Osteoblast (primary cell): ENCODE measurements around the gene NPAT. TPM values are rescaled to one million over a fixed set of nuclear protein-coding genes. Genes with fewer than 3 reads are reported as not detected.

Source experiments
- DNase-seq: peaks from one replicate; pipeline ENCODE4 v3.0.0; 2011; ENCODE audit warnings: low spot score, mixed read lengths; ENCODE audit not compliant: insufficient read length; ENCODE audit errors: missing footprints
- H2AFZ ChIP-seq: 2 replicates; pipeline ENCODE4 v1.6.0; 2011; ENCODE audit warnings: mild to moderate bottlenecking, low read length
- H3K27ac ChIP-seq: 2 replicates; pipeline ENCODE4 v1.5.1; 2011; ENCODE audit warnings: mild to moderate bottlenecking, low read depth, low read length, moderate library complexity
- H3K27me3 ChIP-seq: 2 replicates; pipeline ENCODE4 v1.6.0; 2012; ENCODE audit warnings: mild to moderate bottlenecking, control low read depth, inconsistent platforms, low read length, moderate library complexity; ENCODE audit not compliant: insufficient read depth
- H3K36me3 ChIP-seq: 2 replicates; pipeline ENCODE4 v1.5.1; 2011; ENCODE audit warnings: mild to moderate bottlenecking, low read length, control low read depth, moderate library complexity; ENCODE audit not compliant: insufficient read depth
- H3K4me1 ChIP-seq: 2 replicates; pipeline ENCODE4 v1.5.1; 2011; ENCODE audit warnings: mild to moderate bottlenecking, low read length, control low read depth, moderate library complexity; ENCODE audit not compliant: insufficient read depth
- H3K4me2 ChIP-seq: 2 replicates; pipeline ENCODE4 v1.6.0; 2011; ENCODE audit warnings: mild to moderate bottlenecking, low read length; ENCODE audit not compliant: insufficient read depth
- H3K4me3 ChIP-seq: fragments of 200-600 bp; sonication (generic); 3 replicates; pipeline ENCODE4 v1.5.1; 2012; ENCODE audit warnings: mild to moderate bottlenecking, low read length, inconsistent platforms; ENCODE audit not compliant: insufficient read depth
- H3K79me2 ChIP-seq: 2 replicates; pipeline ENCODE4 v1.6.0; 2012; ENCODE audit warnings: mild to moderate bottlenecking, low read length, control low read depth, inconsistent platforms; ENCODE audit not compliant: insufficient read depth
- H3K9me3 ChIP-seq: 2 replicates; pipeline ENCODE4 v1.5.1; 2011; ENCODE audit warnings: low read depth, low read length, control low read depth
- H4K20me1 ChIP-seq: 2 replicates; pipeline ENCODE4 v1.6.0; 2012; ENCODE audit warnings: mild to moderate bottlenecking, low read length, control low read depth; ENCODE audit not compliant: insufficient read depth
- CTCF ChIP-seq: IDR thresholded peaks from 2 replicates; pipeline ENCODE4 v1.5.1; 2011; ENCODE audit warnings: mild to moderate bottlenecking, low read depth, low read length, moderate library complexity; ENCODE audit errors: extremely low read depth
- total RNA-seq: library from RNA; depleted of rRNA; stranded (reverse); fragments of >200 nt; gene quantifications from 2 replicates; pipeline ENCODE4 v1.2.3, GENCODE V29; 2012

Gene NPAT
- total RNA-seq, 1 donor: 16.6 TPM

GRCh38 chr11:108210441-108210840 lies 12.0 kb downstream of the NPAT start:
- H3K4me3 ChIP-seq: no peak overlapping the region
- H3K36me3 ChIP-seq: peaks cover 18% of the 10 kb centered on the region
- peaks cover 2% of the 10 kb centered on the region for H3K9me3 ChIP-seq
- no peaks in the 10 kb centered on the region for H3K27me3 ChIP-seq
- H3K27ac ChIP-seq: no peak overlapping the region
- H2AFZ ChIP-seq: no peak overlapping the region
- TF ChIP-seq CTCF: no peak
- no peak for DNase-seq
- H4K20me1 ChIP-seq: peaks cover 3% of the 10 kb centered on the region
- no peak overlapping the region for H3K4me2 ChIP-seq
- H3K4me1 ChIP-seq: no peaks in the 10 kb centered on the region
- peaks cover 75% of the 10 kb centered on the region for H3K79me2 ChIP-seq

GRCh38 chr11:108207683-108208060 lies 14.8 kb downstream of the NPAT start:
- Histone ChIP-seq H3K36me3 (peaks cover 18% of the 10 kb centered on the region), H3K79me2 (peaks cover 59% of the 10 kb centered on the region), H4K20me1 (peaks cover 3% of the 10 kb centered on the region)

GRCh38 chr11:108206969-108207682 lies 15.3 kb downstream of the NPAT start:
- no peaks in the 10 kb centered on the region for H3K27me3 ChIP-seq
- no peak overlapping the region for H3K4me3 ChIP-seq
- H3K36me3 ChIP-seq: peaks cover 18% of the 10 kb centered on the region
- H3K9me3 ChIP-seq: peaks cover 2% of the 10 kb centered on the region
- peaks cover 3% of the 10 kb centered on the region for H4K20me1 ChIP-seq
- no peak overlapping the region for H3K4me2 ChIP-seq
- no peak overlapping the region for H2AFZ ChIP-seq
- H3K4me1 ChIP-seq: no peaks in the 10 kb centered on the region
- H3K27ac ChIP-seq: no peak overlapping the region
- no peak for TF ChIP-seq CTCF
- H3K79me2 ChIP-seq: peaks cover 58% of the 10 kb centered on the region
- DNase-seq: peak; percentile 11

More at GRCh38 chr11:108207683-108208060, 14.8 kb downstream of the NPAT start:
- Histone ChIP-seq H3K4me1 (no peaks in the 10 kb centered on the region), H3K9me3 (peaks cover 2% of the 10 kb centered on the region), H3K4me3 (no peak overlapping the region), H3K27ac (no peak overlapping the region), H3K27me3 (no peaks in the 10 kb centered on the region), H3K4me2 (no peak overlapping the region), H2AFZ (no peak overlapping the region)
- DNase-seq: no peak
- TF ChIP-seq CTCF: no peak

- Histone ChIP-seq H2AFZ (no peak overlapping the region), H3K27me3 (no peaks in the 10 kb centered on the region), H4K20me1 (peaks cover 3% of the 10 kb centered on the region), H3K4me3 (no peak overlapping the region), H3K27ac (no peak overlapping the region), H3K4me1 (no peaks in the 10 kb centered on the region), H3K79me2 (peaks cover 53% of the 10 kb centered on the region), H3K4me2 (no peak overlapping the region), H3K36me3 (peaks cover 15% of the 10 kb centered on the region), H3K9me3 (peaks cover 2% of the 10 kb centered on the region)
- DNase-seq: no peak
- TF ChIP-seq CTCF: no peak
These were observed 16.3 kb downstream of the NPAT start for GRCh38 chr11:108206171-108206570.
